ENCODE measurements around the gene OBSL1.

- TF ChIP-seq EZH2 (IDR thresholded peaks at IDR 0.05) = no peak
- TF ChIP-seq POLR2AphosphoS5 (IDR thresholded peaks at IDR 0.05; ENCODE audit: borderline replicate concordance, low read depth, low read length) = no peak
- TF ChIP-seq FOXP2 (optimal IDR thresholded peaks at IDR 0.05; ENCODE audit: control extremely low read depth, extremely low read length, insufficient read depth) = no peak
Observed at GRCh38 chr2:219541611-219542180, 29.6 kb downstream of the OBSL1 start.

Data from SK-N-MC (cell line).